Endothelial cell of umbilical vein (primary cell): Measurements from ENCODE around the gene PXMP2. TPM values are rescaled to one million over a fixed set of nuclear protein-coding genes. Genes with fewer than 3 reads are reported as not detected.

Source experiments
- BruUV-seq: library from RNA; stranded (reverse); fragments of 400-500 nt; replicated peaks from 2 replicates; lab custom pipeline; 2021; lab: Mats Ljungman, UMichigan
- CTCF ChIA-PET: fragments of 300-600, 350-600 bp; sonication (Branson Sonifier 250); formaldehyde crosslinking; loops from one replicate; lab custom pipeline; 2021; ENCODE audit warnings: antibody characterized with exemption, inconsistent platforms; lab: Charles Lee
- POLR2A ChIA-PET: fragments of 300-600, 350-600 bp; sonication (Branson Sonifier 250); formaldehyde crosslinking; loops from one replicate; lab custom pipeline; 2021; ENCODE audit warnings: antibody characterized with exemption, inconsistent platforms; lab: Charles Lee
- DNase-seq: peaks from one replicate; pipeline ENCODE4 v3.0.0-alpha.2; 2011; ENCODE audit warnings: low read depth, low spot score
- FAIRE-seq: peaks from 2 replicates; lab custom pipeline; 2011; peaks lifted over from hg19 to GRCh38; lab: Jason Lieb, UNC
- H2AFZ ChIP-seq: 2 replicates; pipeline ENCODE4 v1.6.0; 2012; ENCODE audit warnings: low read depth, low read length, control low read depth, inconsistent platforms
- H3K27ac ChIP-seq: 2 replicates; pipeline ENCODE4 v1.5.1; 2011; ENCODE audit warnings: low read depth, mild to moderate bottlenecking, control low read depth, low read length, moderate library complexity; ENCODE audit not compliant: insufficient read depth
- H3K27me3 ChIP-seq, 2 experiments: 2 replicates each; pipeline versions ENCODE4 v1.6.0 to v1.6.1; 2011; ENCODE audit warnings: low read length in 2 of 2, mixed read lengths in 1 of 2; ENCODE audit not compliant: control insufficient read depth in 2 of 2, insufficient read depth in 2 of 2
- H3K36me3 ChIP-seq, 2 experiments: 2 replicates in 1 of 2; 3 replicates in 1 of 2; pipeline ENCODE4 v1.5.1; 2011; ENCODE audit warnings: low read length in 2 of 2, mild to moderate bottlenecking in 1 of 2, moderate library complexity in 1 of 2; ENCODE audit not compliant: control insufficient read depth in 2 of 2, insufficient read depth in 2 of 2; ENCODE audit errors: extremely low read depth in 1 of 2
- H3K4me1 ChIP-seq: 3 replicates; pipeline ENCODE4 v1.5.1; 2011; ENCODE audit warnings: mild to moderate bottlenecking, low read length; ENCODE audit not compliant: control insufficient read depth, insufficient read depth; ENCODE audit errors: extremely low read depth
- H3K4me2 ChIP-seq: 2 replicates; pipeline ENCODE4 v1.6.1; 2011; ENCODE audit warnings: low read length, control low read depth, mixed read lengths; ENCODE audit not compliant: insufficient read depth
- H3K4me3 ChIP-seq, 3 experiments: fragments of 200-600 bp in 1 of 3; sonication (generic), shearing (Covaris generic) in 1 of 3; replicated peaks in 1 of 3; 2 replicates each; pipeline ENCODE4 v1.5.1; 2011 to 2016; ENCODE audit warnings: control low read depth in 3 of 3, low read length in 3 of 3, mild to moderate bottlenecking in 2 of 3, inconsistent platforms in 1 of 3, low read depth in 1 of 3, moderate library complexity in 1 of 3; ENCODE audit not compliant: insufficient read depth in 1 of 3
- H3K79me2 ChIP-seq: 2 replicates; pipeline ENCODE4 v1.6.0; 2012; ENCODE audit warnings: low read length, inconsistent platforms; ENCODE audit not compliant: control insufficient read depth, insufficient read depth
- H3K9ac ChIP-seq: replicated peaks from 2 replicates; pipeline ENCODE3; 2011; ENCODE audit warnings: low read length, control low read depth; ENCODE audit not compliant: insufficient read depth; ENCODE audit errors: extremely low read depth
- H3K9me1 ChIP-seq: replicated peaks from 3 replicates; pipeline ENCODE4 v1.6.0; 2011; ENCODE audit warnings: mild to moderate bottlenecking, low read length; ENCODE audit not compliant: control insufficient read depth, insufficient read depth; ENCODE audit errors: extremely low read depth
- H3K9me3 ChIP-seq: replicated peaks from 2 replicates; pipeline ENCODE4 v1.5.1; 2012; ENCODE audit warnings: low read length, inconsistent platforms; ENCODE audit not compliant: control insufficient read depth, insufficient read depth
- H4K20me1 ChIP-seq: replicated peaks from 2 replicates; pipeline ENCODE3; 2011; ENCODE audit warnings: mild to moderate bottlenecking, low read length; ENCODE audit not compliant: control insufficient read depth, insufficient read depth; ENCODE audit errors: extremely low read depth
- EZH2 ChIP-seq: IDR thresholded peaks from 2 replicates; pipeline ENCODE4 v1.6.1; 2012; ENCODE audit warnings: borderline replicate concordance, low read depth, mild to moderate bottlenecking, moderate library complexity, low read length, inconsistent platforms; ENCODE audit not compliant: severe bottlenecking
- FOS ChIP-seq: IDR thresholded peaks from 2 replicates; pipeline ENCODE4 v1.6.1; 2011; ENCODE audit warnings: mild to moderate bottlenecking, low read length, moderate library complexity, borderline replicate concordance; ENCODE audit not compliant: insufficient read depth
- GATA2 ChIP-seq: IDR thresholded peaks from 2 replicates; pipeline ENCODE4 v1.7.0; 2011; ENCODE audit warnings: low read depth, mild to moderate bottlenecking, moderate library complexity, mixed read lengths, low read length; ENCODE audit not compliant: insufficient read length, insufficient read depth
- JUN ChIP-seq: IDR thresholded peaks from 2 replicates; pipeline ENCODE4 v1.6.1; 2011; ENCODE audit warnings: borderline replicate concordance, low read depth; ENCODE audit not compliant: insufficient read length, insufficient read depth
- MYC ChIP-seq: IDR thresholded peaks from one replicate; pipeline ENCODE4 v1.6.1; 2011; ENCODE audit warnings: mild to moderate bottlenecking, low read depth, low read length
- POLR2A ChIP-seq: IDR thresholded peaks from 2 replicates; pipeline ENCODE4 v1.6.1; 2012; ENCODE audit warnings: low read depth, mild to moderate bottlenecking, control low read depth, low read length
- POLR2AphosphoS5 ChIP-seq: IDR thresholded peaks from 2 replicates; pipeline ENCODE4 v1.6.1; 2012; ENCODE audit warnings: low read depth, mild to moderate bottlenecking, control low read depth, low read length, moderate library complexity; ENCODE audit not compliant: insufficient read depth
- dilution Hi-C: fragments of 300-500 bp; cut with MboI; formaldehyde crosslinking; loops from one replicate; pipeline ENCODE4 v1.15.0; 2019; ENCODE audit warnings: low sequenced_read_pairs; ENCODE audit not compliant: extremely low pct_ligation_motif_present
- intact Hi-C: fragments of 100-400 bp; cut with micrococcal nuclease; formaldehyde crosslinking; loops from one replicate; pipeline ENCODE4 v1.10.0; 2022
- polyA plus RNA-seq, 4 experiments: library from polyadenylated mRNA; depleted of rRNA in 3 of 4; stranded (reverse) in 3 of 4; unstranded in 1 of 4; fragments of >200 nt; gene quantifications; 2 replicates each; pipeline versions ENCODE4 v1.2.1 to v1.2.3, GENCODE V29; 2011 to 2012; ENCODE audit warnings: missing spikeins in 1 of 4
- total RNA-seq: library from RNA; stranded (reverse); gene quantifications from 2 replicates; pipeline ENCODE4 v1.2.3, GENCODE V29; 2021
- TF ChIP-seq, protein P1 (sequence below), 2 donors: IDR thresholded peaks; 1 replicate in 1 of 2; 2 replicates in 1 of 2; pipeline ENCODE4 v1.5.1; 2011; ENCODE audit warnings: low read length in 2 of 2, mild to moderate bottlenecking in 2 of 2, moderate library complexity in 2 of 2, control low read depth in 1 of 2, inconsistent platforms in 1 of 2, low read depth in 1 of 2; ENCODE audit not compliant: insufficient read depth in 1 of 2; ENCODE audit errors: extremely low read depth in 1 of 2
- TF ChIP-seq, protein P2 (sequence below): IDR thresholded peaks from 2 replicates; pipeline ENCODE4 v1.6.1; 2011; ENCODE audit not compliant: insufficient read depth, insufficient read length

The PXMP2 gene
- total and polyA plus RNA-seq, 2 donors (not counting 3 experiments of a cell fraction or from before 2014, with no cell fraction given) = 24.0 to 31.5 TPM

GRCh38 chr12:132736913-132737312 lies 49.5 kb downstream of the PXMP2 start:
- dilution Hi-C loops (no loop called here), intact Hi-C loops (no loop called here)
- CTCF ChIA-PET = no interaction called here
- H3K9me1 ChIP-seq = no peaks in the 10 kb centered on the region
- POLR2A ChIA-PET = no interaction called here
- H3K9ac ChIP-seq = no peak overlapping the region
- no peak for TF ChIP-seq POLR2AphosphoS5
- no peak for TF ChIP-seq POLR2A
- TF ChIP-seq, protein P1, sequence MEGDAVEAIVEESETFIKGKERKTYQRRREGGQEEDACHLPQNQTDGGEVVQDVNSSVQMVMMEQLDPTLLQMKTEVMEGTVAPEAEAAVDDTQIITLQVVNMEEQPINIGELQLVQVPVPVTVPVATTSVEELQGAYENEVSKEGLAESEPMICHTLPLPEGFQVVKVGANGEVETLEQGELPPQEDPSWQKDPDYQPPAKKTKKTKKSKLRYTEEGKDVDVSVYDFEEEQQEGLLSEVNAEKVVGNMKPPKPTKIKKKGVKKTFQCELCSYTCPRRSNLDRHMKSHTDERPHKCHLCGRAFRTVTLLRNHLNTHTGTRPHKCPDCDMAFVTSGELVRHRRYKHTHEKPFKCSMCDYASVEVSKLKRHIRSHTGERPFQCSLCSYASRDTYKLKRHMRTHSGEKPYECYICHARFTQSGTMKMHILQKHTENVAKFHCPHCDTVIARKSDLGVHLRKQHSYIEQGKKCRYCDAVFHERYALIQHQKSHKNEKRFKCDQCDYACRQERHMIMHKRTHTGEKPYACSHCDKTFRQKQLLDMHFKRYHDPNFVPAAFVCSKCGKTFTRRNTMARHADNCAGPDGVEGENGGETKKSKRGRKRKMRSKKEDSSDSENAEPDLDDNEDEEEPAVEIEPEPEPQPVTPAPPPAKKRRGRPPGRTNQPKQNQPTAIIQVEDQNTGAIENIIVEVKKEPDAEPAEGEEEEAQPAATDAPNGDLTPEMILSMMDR (IDR thresholded peaks at IDR 0.05; ENCODE audit: extremely low read depth in 1 of 2, insufficient read depth in 1 of 2, low read depth in 1 of 2, low read length in 2 of 2) = no peak
- no peak for TF ChIP-seq GATA2
- TF ChIP-seq, protein P2, sequence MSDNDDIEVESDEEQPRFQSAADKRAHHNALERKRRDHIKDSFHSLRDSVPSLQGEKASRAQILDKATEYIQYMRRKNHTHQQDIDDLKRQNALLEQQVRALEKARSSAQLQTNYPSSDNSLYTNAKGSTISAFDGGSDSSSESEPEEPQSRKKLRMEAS = no peak
- TF ChIP-seq EZH2 = no peak
- no peak for TF ChIP-seq JUN
- no peak for TF ChIP-seq FOS
- TF ChIP-seq MYC = no peak
- no TSS peak for BruUV-seq
- H3K9me3 ChIP-seq = no peaks in the 10 kb centered on the region
- no peaks in the 10 kb centered on the region for H3K27me3 ChIP-seq
- H3K4me1 ChIP-seq = no peaks in the 10 kb centered on the region
- H2AFZ ChIP-seq = no peak overlapping the region
- no peaks in the 10 kb centered on the region for H4K20me1 ChIP-seq
- no peak overlapping the region for H3K4me2 ChIP-seq
- no peak overlapping the region for H3K27ac ChIP-seq
- peaks cover 8% of the 10 kb centered on the region for H3K79me2 ChIP-seq
- peaks cover 29 to 66% of the 10 kb centered on the region in 2 experiments for H3K36me3 ChIP-seq
- FAIRE-seq (no peak), DNase-seq (no peak)
- H3K4me3 ChIP-seq = no peak overlapping the region
